Measurements from ENCODE around the gene SENP6.

SENP6 gene

GRCh38 chr6:75608956-75609533, 7.4 kb downstream of the SENP6 start:
- no peak for ATAC-seq
- no peak for TF ChIP-seq PPARA (CRISPR knock-in tag; IDR thresholded peaks at IDR 0.05; ENCODE audit: borderline replicate concordance)
- TF ChIP-seq ZC3H10 (CRISPR knock-in tag; IDR thresholded peaks at IDR 0.05): no peak
- TF ChIP-seq OSR1 (CRISPR knock-in tag; IDR thresholded peaks at IDR 0.05): no peak
- TF ChIP-seq ZNF8 (CRISPR knock-in tag; IDR thresholded peaks at IDR 0.05): no peak
- no peak for TF ChIP-seq PATZ1 (CRISPR knock-in tag; IDR thresholded peaks at IDR 0.05; ENCODE audit: borderline replicate concordance)
- no peak for TF ChIP-seq ESRRG (CRISPR knock-in tag; IDR thresholded peaks at IDR 0.05)
- TF ChIP-seq RARB (CRISPR knock-in tag; IDR thresholded peaks at IDR 0.05): no peak
- TF ChIP-seq ARNTL (CRISPR knock-in tag; IDR thresholded peaks at IDR 0.05; ENCODE audit: borderline replicate concordance, low read depth): no peak
- no peak for TF ChIP-seq TOX (CRISPR knock-in tag; IDR thresholded peaks at IDR 0.05; ENCODE audit: borderline replicate concordance)
- TF ChIP-seq ZFP3 (CRISPR knock-in tag; IDR thresholded peaks at IDR 0.05): no peak
- no peak for TF ChIP-seq ZNF565 (CRISPR knock-in tag; conservative IDR thresholded peaks at IDR 0.05; ENCODE audit: low read depth)
- no peak for TF ChIP-seq SNAI2 (CRISPR knock-in tag; IDR thresholded peaks at IDR 0.05)
- TF ChIP-seq ISL1 (CRISPR knock-in tag; IDR thresholded peaks at IDR 0.05): no peak
- TF ChIP-seq BACH2 (CRISPR knock-in tag; IDR thresholded peaks at IDR 0.05; ENCODE audit: borderline replicate concordance): no peak
- no peak for TF ChIP-seq ZFP30 (CRISPR knock-in tag; IDR thresholded peaks at IDR 0.05)
- no peak for TF ChIP-seq POU6F1 (CRISPR knock-in tag; IDR thresholded peaks at IDR 0.05; ENCODE audit: borderline replicate concordance, low read depth)

- TF ChIP-seq ESRRG (CRISPR knock-in tag; IDR thresholded peaks at IDR 0.05) (no peak), TSHZ2 (CRISPR knock-in tag; IDR thresholded peaks at IDR 0.05) (no peak), CREB5 (CRISPR knock-in tag; IDR thresholded peaks at IDR 0.05; ENCODE audit: low read depth) (no peak)
- peak; percentile 18; the same call in 1 of the 3 replicates for ATAC-seq
These were observed 8.2 kb downstream of the SENP6 start for GRCh38 chr6:75609639-75610590.

GRCh38 chr6:75611011-75611701, 9.5 kb downstream of the SENP6 start:
- ATAC-seq: no peak
- TF ChIP-seq CSRNP3 (CRISPR knock-in tag; IDR thresholded peaks at IDR 0.05): no peak
- TF ChIP-seq RARB (CRISPR knock-in tag; IDR thresholded peaks at IDR 0.05): no peak
- no peak for TF ChIP-seq TSHZ2 (CRISPR knock-in tag; IDR thresholded peaks at IDR 0.05)
- TF ChIP-seq CREB5 (CRISPR knock-in tag; IDR thresholded peaks at IDR 0.05; ENCODE audit: low read depth): no peak
- no peak for TF ChIP-seq BACH2 (CRISPR knock-in tag; IDR thresholded peaks at IDR 0.05; ENCODE audit: borderline replicate concordance)
- TF ChIP-seq ZNF565 (CRISPR knock-in tag; conservative IDR thresholded peaks at IDR 0.05; ENCODE audit: low read depth): no peak
- no peak for TF ChIP-seq PPARA (CRISPR knock-in tag; IDR thresholded peaks at IDR 0.05; ENCODE audit: borderline replicate concordance)
- TF ChIP-seq ZNF8 (CRISPR knock-in tag; IDR thresholded peaks at IDR 0.05): no peak
- TF ChIP-seq ZC3H10 (CRISPR knock-in tag; IDR thresholded peaks at IDR 0.05): no peak
